ENCODE results near the gene JARID2. TPM values are rescaled to one million over a fixed set of nuclear protein-coding genes. Genes with fewer than 3 reads are reported as not detected.

Gene JARID2
- total and polyA plus RNA-seq, 9 of the 15 experiments (the other 6 are each of a cell fraction or from before 2014, with no cell fraction given) = 5.0 to 29.0 (median 15.6) TPM

GRCh38 chr6:15206887-15207286, 39.0 kb upstream of the JARID2 start (continued):
- TF ChIP-seq MTF1 (CRISPR knock-in tag; IDR thresholded peaks at IDR 0.05; ENCODE audit: borderline replicate concordance) (0 out of 2 replicates have a peak, but pooled peaks have one; percentile 17), CXXC5 (CRISPR knock-in tag; IDR thresholded peaks at IDR 0.05) (peak; percentile 51; the same call in 1 of the 2 replicates), CCNT2 (IDR thresholded peaks at IDR 0.05; ENCODE audit: borderline replicate concordance, extremely low read depth, insufficient read length, low read depth, low read length) (no peak), ATF1 (CRISPR knock-in tag; IDR thresholded peaks at IDR 0.05) (no peak), ATF1 (tag; IDR thresholded peaks at IDR 0.05) (no peak), MAX (CRISPR knock-in tag; IDR thresholded peaks at IDR 0.05) (no peak), MLLT1 (IDR thresholded peaks at IDR 0.05) (no peak), ZNF232 (CRISPR knock-in tag; IDR thresholded peaks at IDR 0.05) (no peak), ZNF398 (CRISPR knock-in tag; IDR thresholded peaks at IDR 0.05) (no peak), ZNF77 (CRISPR knock-in tag; IDR thresholded peaks at IDR 0.05) (no peak), ZKSCAN8 (CRISPR knock-in tag; IDR thresholded peaks at IDR 0.05) (no peak), PTRF (tag; IDR thresholded peaks at IDR 0.05) (peak; percentile 73; the same call in 1 of the 2 replicates), TAF7 (tag; IDR thresholded peaks at IDR 0.05) (0 out of 2 replicates have a peak, but pooled peaks have one; percentile 20), TAL1 (IDR thresholded peaks at IDR 0.05) (no peak), MEF2D (tag; conservative IDR thresholded peaks at IDR 0.05; ENCODE audit: low read depth) (peak; percentile 50; the same call in 1 of the 2 replicates), TARDBP (IDR thresholded peaks at IDR 0.05) (no peak), ZNF311 (CRISPR knock-in tag; IDR thresholded peaks at IDR 0.05) (0 out of 2 replicates have a peak, but pooled peaks have one; percentile 53), CHD2 (IDR thresholded peaks at IDR 0.05; ENCODE audit: low read depth, low read length) (no peak), TFE3 (CRISPR knock-in tag; IDR thresholded peaks at IDR 0.05) (no peak), TSHZ1 (CRISPR knock-in tag; IDR thresholded peaks at IDR 0.05) (peak; percentile 61; the same call in 1 of the 2 replicates)

Data from K562 (cell line).